Measurements from ENCODE around the gene ZNF804B.

DNA sequence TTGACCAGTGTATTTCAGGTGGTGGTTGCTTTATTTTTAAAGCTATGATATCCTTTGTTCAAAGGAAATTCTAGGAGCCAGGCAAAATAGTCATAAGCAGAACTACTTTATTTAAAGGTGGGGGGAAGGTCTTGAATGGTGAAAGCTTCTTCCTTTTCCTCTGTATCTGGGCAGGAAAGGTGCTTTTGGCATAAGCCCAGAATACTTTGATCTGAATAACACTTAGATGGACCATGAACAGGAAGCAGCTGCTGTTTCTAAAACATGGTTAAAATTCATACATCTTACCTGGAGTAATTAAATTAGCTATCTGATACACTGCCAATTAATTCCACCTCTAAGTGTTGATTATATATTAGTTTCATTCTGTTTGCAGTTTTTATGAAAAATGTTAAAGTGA lies 13.3 kb downstream of the ZNF804B start:
- TF ChIP-seq POLR2A (IDR thresholded peaks at IDR 0.05; ENCODE audit: low read depth, low read length) (no peak), TAF1 (IDR thresholded peaks at IDR 0.05; ENCODE audit: borderline replicate concordance, low read depth, low read length) (no peak)

All from GM12892 (cell line).